ENCODE measurements around the gene ERC1.

- no peak for TF ChIP-seq POLR2A (IDR thresholded peaks at IDR 0.05; ENCODE audit: low read depth, low read length)
- TF ChIP-seq TAF1 (IDR thresholded peaks at IDR 0.05; ENCODE audit: low read depth, low read length): no peak
- TF ChIP-seq SPI1 (IDR thresholded peaks at IDR 0.05; ENCODE audit: low read depth, low read length): no peak
- no peak for TF ChIP-seq POLR2AphosphoS5 (IDR thresholded peaks at IDR 0.05; ENCODE audit: low read depth, low read length)
- TF ChIP-seq POU2F2 (IDR thresholded peaks at IDR 0.05; ENCODE audit: low read depth, low read length): no peak
Observed at GRCh38 chr12:1473418-1473817, 482.4 kb downstream of the ERC1 start.
